Common myeloid progenitor, CD34-positive (primary cell): ENCODE data around the gene DOCK6.
"Not testable (repeated sequence)": the region's sequence is repeated elsewhere in the genome, so short reads cannot be mapped to it uniquely, and the experiment has no call there.

Experiments
- CTCF ChIA-PET: fragments of 350-600 bp; sonication (Branson Sonifier 250); formaldehyde crosslinking; loops from one replicate; lab custom pipeline; 2021; ENCODE audit warnings: antibody characterized with exemption; lab: Charles Lee
- POLR2A ChIA-PET: fragments of 350-600 bp; sonication (Branson Sonifier 250); formaldehyde crosslinking; loops from one replicate; lab custom pipeline; 2021; ENCODE audit warnings: antibody characterized with exemption; lab: Charles Lee
- DNase-seq, 3 donors: peaks; one replicate each; pipeline versions ENCODE4 v3.0.0 to v3.0.0-alpha.2; 2013
- H3K27ac ChIP-seq, 2 experiments: 1 replicate in 1 of 2; 2 replicates in 1 of 2; pipeline ENCODE4 v1.7.0; 2013; ENCODE audit warnings: inconsistent platforms in 2 of 2, low read length in 2 of 2, mild to moderate bottlenecking in 2 of 2, low read depth in 1 of 2, moderate library complexity in 1 of 2; ENCODE audit not compliant: severe bottlenecking in 2 of 2, insufficient read depth in 1 of 2, poor library complexity in 1 of 2
- H3K27me3 ChIP-seq, 5 experiments: replicated peaks in 2 of 5; 1 replicate in 3 of 5; 2 replicates in 2 of 5; pipeline versions ENCODE4 v1.6.1 to v1.7.0; 2013; ENCODE audit warnings: low read length in 4 of 5, mild to moderate bottlenecking in 2 of 5, moderate library complexity in 2 of 5, inconsistent platforms in 1 of 5; ENCODE audit not compliant: insufficient read depth in 5 of 5, control insufficient read depth in 4 of 5
- H3K36me3 ChIP-seq, 4 experiments: 1 replicate in 2 of 4; 2 replicates in 2 of 4; pipeline versions ENCODE4 v1.6.1 to v1.7.0; 2013; ENCODE audit warnings: low read length in 3 of 4, control low read depth in 1 of 4, mild to moderate bottlenecking in 1 of 4; ENCODE audit not compliant: control insufficient read depth in 4 of 4, insufficient read depth in 4 of 4
- H3K4me1 ChIP-seq, 4 experiments: 1 replicate in 3 of 4; 2 replicates in 1 of 4; pipeline versions ENCODE4 v1.6.1 to v1.7.1; 2013; ENCODE audit warnings: low read length in 3 of 4, mild to moderate bottlenecking in 3 of 4, control low read depth in 1 of 4, inconsistent platforms in 1 of 4, moderate library complexity in 1 of 4; ENCODE audit not compliant: control insufficient read depth in 4 of 4, insufficient read depth in 4 of 4; ENCODE audit errors: control extremely low read depth in 1 of 4
- H3K4me3 ChIP-seq, 7 experiments: 1 replicate in 4 of 7; 2 replicates in 3 of 7; pipeline versions ENCODE4 v1.5.1 to v1.7.0; 2013; ENCODE audit warnings: mild to moderate bottlenecking in 7 of 7, low read length in 6 of 7, moderate library complexity in 6 of 7, inconsistent platforms in 2 of 7, low read depth in 2 of 7, control low read depth in 1 of 7; ENCODE audit not compliant: insufficient read depth in 4 of 7, control insufficient read depth in 1 of 7; ENCODE audit errors: extremely low read depth in 1 of 7
- H3K9me3 ChIP-seq, 5 experiments: 1 replicate in 4 of 5; 2 replicates in 1 of 5; pipeline versions ENCODE4 v1.6.1 to v1.7.1; 2013; ENCODE audit warnings: low read length in 4 of 5, mild to moderate bottlenecking in 2 of 5, inconsistent platforms in 1 of 5, low read depth in 1 of 5, moderate library complexity in 1 of 5; ENCODE audit not compliant: control insufficient read depth in 4 of 5, insufficient read depth in 2 of 5; ENCODE audit errors: control extremely low read depth in 1 of 5
- WGBS: methylation state at CpG from one replicate; pipeline ENCODE4 v1.1.5; 2013; ENCODE audit not compliant: insufficient coverage; 5-methylcytosine and 5-hydroxymethylcytosine counted together

The DOCK6 gene

GRCh38 chr19:11179145-11179465 is 83.2 kb downstream of the DOCK6 start:
- CTCF ChIA-PET, H3K4me1 ChIP-seq, H3K27me3 ChIP-seq, DNase-seq, H3K4me3 ChIP-seq, POLR2A ChIA-PET, H3K27ac ChIP-seq, H3K9me3 ChIP-seq: not testable (repeated sequence)
- 94% methylated on average over 8 of the region's 9 CpGs for WGBS
- H3K36me3 ChIP-seq = peaks cover 0 to 26% (median 9%) of the 10 kb centered on the region in 4 experiments

GRCh38 chr19:11177592-11177991 is 84.7 kb downstream of the DOCK6 start:
- H3K27ac ChIP-seq = no peak overlapping the region
- H3K4me1 ChIP-seq = peaks cover 0 to 10% (median 8%) of the 10 kb centered on the region in 4 experiments
- WGBS = 96% methylated on average over 9 of the region's 9 CpGs
- ChIA-PET POLR2A (no interaction called here), CTCF (no interaction called here)
- H3K9me3 ChIP-seq = no peaks in the 10 kb centered on the region
- H3K27me3 ChIP-seq = no peaks in the 10 kb centered on the region
- peaks cover 0 to 38% (median 15%) of the 10 kb centered on the region in 4 experiments for H3K36me3 ChIP-seq
- no peak overlapping the region for H3K4me3 ChIP-seq
- no peak for DNase-seq

- H3K27ac ChIP-seq = no peak overlapping the region
- H3K4me1 ChIP-seq = peaks cover 0 to 10% (median 8%) of the 10 kb centered on the region in 4 experiments
- H3K4me3 ChIP-seq = no peak overlapping the region
- 98% methylated on average over 15 of the region's 18 CpGs for WGBS
- POLR2A ChIA-PET = interaction anchor here (0.6 kb wide), 1 partner anchor 59 kb away, joined by 3 read pairs; no protein-coding TSS in a partner anchor
- peaks cover 0 to 42% (median 15%) of the 10 kb centered on the region in 4 experiments for H3K36me3 ChIP-seq
- H3K9me3 ChIP-seq = no peaks in the 10 kb centered on the region
- no peaks in the 10 kb centered on the region for H3K27me3 ChIP-seq
- CTCF ChIA-PET = no interaction called here
- DNase-seq = no peak
Measured at GRCh38 chr19:11176466-11177193, 85.7 kb downstream of the DOCK6 start.

DNA sequence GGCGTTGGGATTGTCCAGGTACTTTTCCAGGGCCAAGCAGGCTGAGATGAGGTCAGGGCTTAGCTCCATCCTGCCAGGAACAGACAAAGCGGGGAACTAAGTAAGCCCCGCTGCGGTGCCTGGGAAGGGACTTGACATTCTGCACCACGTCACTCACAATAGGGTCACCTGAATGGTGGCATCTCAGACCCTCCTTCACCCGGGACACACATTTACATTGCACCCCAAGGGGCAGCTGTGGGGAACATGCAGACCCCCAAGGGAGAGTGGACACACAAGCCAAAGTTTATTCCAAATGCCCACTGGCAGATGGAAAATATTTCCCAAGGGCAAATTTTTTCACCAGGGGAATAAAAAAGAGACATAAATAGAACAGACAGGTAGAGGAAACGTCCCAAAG is 86.4 kb downstream of the DOCK6 start:
- Histone ChIP-seq H3K4me3 (no peak overlapping the region), H3K27ac (no peak overlapping the region), H3K36me3 (peaks cover 0 to 43% (median 15%) of the 10 kb centered on the region in 4 experiments), H3K4me1 (peaks cover 0 to 10% (median 8%) of the 10 kb centered on the region in 4 experiments), H3K9me3 (no peaks in the 10 kb centered on the region), H3K27me3 (no peaks in the 10 kb centered on the region)
- POLR2A ChIA-PET = no interaction called here
- CTCF ChIA-PET = no interaction called here
- WGBS = 100% methylated on average over 7 of the region's 7 CpGs
- no peak for DNase-seq

- ChIA-PET POLR2A (no interaction called here), CTCF (no interaction called here)
- H3K4me1 ChIP-seq = no peaks in the 10 kb centered on the region
- no peaks in the 10 kb centered on the region for H3K9me3 ChIP-seq
- DNase-seq = no peak
- H3K4me3 ChIP-seq = no peak overlapping the region
- no peaks in the 10 kb centered on the region for H3K27me3 ChIP-seq
- H3K36me3 ChIP-seq = peaks cover 2 to 53% (median 21%) of the 10 kb centered on the region in 4 experiments
- H3K27ac ChIP-seq = no peak overlapping the region
- WGBS = 97% methylated on average over 26 of the region's 27 CpGs
Measured at GRCh38 chr19:11174336-11174735, 88.0 kb downstream of the DOCK6 start.

DNA sequence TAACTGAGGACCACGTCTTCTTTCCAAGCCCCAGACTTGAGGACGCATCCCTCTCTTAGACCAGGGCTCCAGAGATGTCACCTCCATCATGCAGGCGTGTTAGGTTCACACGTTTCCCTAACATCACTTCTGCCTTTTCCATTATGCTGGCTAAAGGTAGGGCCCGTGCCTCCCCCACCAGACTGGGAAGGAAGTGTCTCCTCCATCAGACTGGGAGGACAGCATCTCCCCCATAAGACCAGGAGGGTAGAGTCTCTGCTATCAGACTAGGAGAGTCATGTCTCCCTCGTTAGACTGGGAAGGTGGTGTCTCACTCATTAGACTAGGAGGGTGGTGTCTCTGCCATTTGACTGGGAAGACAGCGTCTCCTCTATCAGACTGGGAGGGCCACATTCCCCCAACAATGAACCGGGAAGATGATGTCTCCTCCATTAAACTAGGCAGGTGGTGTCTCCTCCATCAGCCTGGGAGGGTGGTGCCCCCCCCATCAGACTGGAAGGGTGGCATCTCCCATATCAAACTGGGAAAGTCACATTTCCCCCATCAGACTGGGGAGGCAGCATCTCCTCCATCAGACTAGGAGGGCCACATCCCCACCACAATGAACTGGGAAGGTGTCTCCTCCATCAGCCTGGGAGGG is 88.7 kb downstream of the DOCK6 start:
- H3K27me3 ChIP-seq = no peaks in the 10 kb centered on the region
- no peak overlapping the region for H3K4me3 ChIP-seq
- POLR2A ChIA-PET = no interaction called here
- no peaks in the 10 kb centered on the region for H3K9me3 ChIP-seq
- no peak overlapping the region for H3K27ac ChIP-seq
- WGBS = 83% methylated on average over 6 of the region's 8 CpGs
- no peak for DNase-seq
- no peaks in the 10 kb centered on the region for H3K4me1 ChIP-seq
- CTCF ChIA-PET = no interaction called here
- H3K36me3 ChIP-seq = peaks cover 2 to 57% (median 21%) of the 10 kb centered on the region in 4 experiments

DNA sequence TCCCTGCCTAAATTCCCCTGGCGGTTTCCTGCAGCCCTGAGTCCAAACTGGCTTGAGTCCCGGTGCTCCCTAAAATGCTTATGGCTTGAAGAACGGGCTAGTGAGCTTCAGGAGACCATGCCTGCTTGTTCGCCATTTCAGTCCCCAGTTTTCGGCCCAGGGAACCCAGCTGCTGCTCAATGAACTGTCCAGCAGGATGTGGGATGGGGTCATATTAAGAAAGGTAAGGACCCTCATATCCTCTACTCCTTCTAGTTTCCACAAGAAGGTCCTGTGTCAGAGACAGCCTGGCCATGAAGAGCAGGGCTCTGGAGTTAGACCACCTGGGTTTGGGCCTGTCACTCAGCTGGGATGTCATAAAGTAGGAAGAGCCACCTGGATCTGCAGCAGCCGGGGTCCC is 89.7 kb downstream of the DOCK6 start:
- ChIA-PET CTCF (no interaction called here), POLR2A (no interaction called here)
- WGBS = 99% methylated on average over 5 of the region's 6 CpGs
- no peaks in the 10 kb centered on the region for H3K9me3 ChIP-seq
- H3K4me3 ChIP-seq = no peak overlapping the region
- no peaks in the 10 kb centered on the region for H3K27me3 ChIP-seq
- DNase-seq = no peak
- no peaks in the 10 kb centered on the region for H3K4me1 ChIP-seq
- peaks cover 2 to 54% (median 20%) of the 10 kb centered on the region in 4 experiments for H3K36me3 ChIP-seq
- no peak overlapping the region for H3K27ac ChIP-seq
